SK-N-SH (cell line): ENCODE results near the gene KRTAP20-2.

Experiments
- ELF1 ChIP-seq: IDR thresholded peaks from 2 replicates; pipeline ENCODE4 v1.4.0; 2012
- EZH2phosphoT487 ChIP-seq: fragments of 200-600 bp; sonication (generic); IDR thresholded peaks from 2 replicates; pipeline ENCODE4 v1.6.1; 2017; ENCODE audit warnings: low read depth, mixed run types, mild to moderate bottlenecking, antibody characterized with exemption, moderate library complexity, borderline replicate concordance
- FOXM1 ChIP-seq: IDR thresholded peaks from 2 replicates; pipeline ENCODE4 v1.4.0; 2012; ENCODE audit warnings: low read depth, mild to moderate bottlenecking
- GABPA ChIP-seq: IDR thresholded peaks from 2 replicates; pipeline ENCODE4 v1.4.0; 2012; ENCODE audit warnings: low read depth, mild to moderate bottlenecking
- MXI1 ChIP-seq: IDR thresholded peaks from 2 replicates; pipeline ENCODE4 v1.6.1; 2012; ENCODE audit warnings: mild to moderate bottlenecking, low read depth, low read length, improper control_type of control experiment
- POLR2AphosphoS5 ChIP-seq: IDR thresholded peaks from 2 replicates; pipeline ENCODE4 v1.6.1; 2012; ENCODE audit warnings: low read depth, low read length
- SIN3A ChIP-seq: IDR thresholded peaks from 2 replicates; pipeline ENCODE4 v1.6.1; 2012; ENCODE audit warnings: low read depth, mild to moderate bottlenecking, low read length, moderate library complexity, borderline replicate concordance
- TAF1 ChIP-seq: IDR thresholded peaks from 2 replicates; pipeline ENCODE4 v1.6.1; 2012; ENCODE audit warnings: low read depth, mild to moderate bottlenecking, low read length, moderate library complexity, borderline replicate concordance
- TF ChIP-seq, protein P1 (sequence below): fragments of 200-600 bp; sonication (generic); IDR thresholded peaks from 2 replicates; pipeline ENCODE4 v1.6.1; 2017; ENCODE audit warnings: antibody characterized with exemption, mild to moderate bottlenecking, moderate library complexity
- TF ChIP-seq, protein P2 (sequence below): fragments of 150-350 bp; IDR thresholded peaks from 2 replicates; pipeline ENCODE4 v1.6.1; 2017; ENCODE audit warnings: antibody characterized with exemption, low read length, low read depth, borderline replicate concordance
- TF ChIP-seq, protein P3 (sequence below): fragments of 150-350 bp; IDR thresholded peaks from 2 replicates; pipeline ENCODE4 v1.6.1; 2016; ENCODE audit warnings: mild to moderate bottlenecking, low read depth, low read length

DNA sequence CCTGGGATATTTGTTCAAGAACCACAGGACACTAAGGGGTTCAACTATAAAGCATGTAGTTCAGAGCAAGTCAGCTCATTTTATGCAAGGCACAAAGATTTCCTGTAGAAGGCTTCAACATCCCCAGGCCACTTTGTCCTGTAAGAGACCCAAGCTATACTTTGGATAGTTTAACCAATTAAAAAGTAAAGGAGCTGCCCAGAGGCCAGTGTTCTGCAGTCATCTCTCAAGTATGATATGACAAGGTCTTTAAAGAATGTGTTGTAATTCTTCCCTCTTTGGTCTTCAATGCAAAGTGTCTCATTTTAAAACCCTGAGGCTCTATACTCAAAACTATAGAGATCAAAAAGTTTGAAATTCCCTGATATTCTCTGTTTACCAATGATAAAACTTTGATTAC, 41.7 kb downstream of the KRTAP20-2 start:
- TF ChIP-seq POLR2AphosphoS5 (no peak), MXI1 (no peak), TAF1 (no peak), GABPA (no peak), ELF1 (no peak), FOXM1 (no peak), EZH2phosphoT487 (no peak), SIN3A (no peak)
- TF ChIP-seq, protein P1, sequence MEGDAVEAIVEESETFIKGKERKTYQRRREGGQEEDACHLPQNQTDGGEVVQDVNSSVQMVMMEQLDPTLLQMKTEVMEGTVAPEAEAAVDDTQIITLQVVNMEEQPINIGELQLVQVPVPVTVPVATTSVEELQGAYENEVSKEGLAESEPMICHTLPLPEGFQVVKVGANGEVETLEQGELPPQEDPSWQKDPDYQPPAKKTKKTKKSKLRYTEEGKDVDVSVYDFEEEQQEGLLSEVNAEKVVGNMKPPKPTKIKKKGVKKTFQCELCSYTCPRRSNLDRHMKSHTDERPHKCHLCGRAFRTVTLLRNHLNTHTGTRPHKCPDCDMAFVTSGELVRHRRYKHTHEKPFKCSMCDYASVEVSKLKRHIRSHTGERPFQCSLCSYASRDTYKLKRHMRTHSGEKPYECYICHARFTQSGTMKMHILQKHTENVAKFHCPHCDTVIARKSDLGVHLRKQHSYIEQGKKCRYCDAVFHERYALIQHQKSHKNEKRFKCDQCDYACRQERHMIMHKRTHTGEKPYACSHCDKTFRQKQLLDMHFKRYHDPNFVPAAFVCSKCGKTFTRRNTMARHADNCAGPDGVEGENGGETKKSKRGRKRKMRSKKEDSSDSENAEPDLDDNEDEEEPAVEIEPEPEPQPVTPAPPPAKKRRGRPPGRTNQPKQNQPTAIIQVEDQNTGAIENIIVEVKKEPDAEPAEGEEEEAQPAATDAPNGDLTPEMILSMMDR, result no peak
- TF ChIP-seq, protein P2, sequence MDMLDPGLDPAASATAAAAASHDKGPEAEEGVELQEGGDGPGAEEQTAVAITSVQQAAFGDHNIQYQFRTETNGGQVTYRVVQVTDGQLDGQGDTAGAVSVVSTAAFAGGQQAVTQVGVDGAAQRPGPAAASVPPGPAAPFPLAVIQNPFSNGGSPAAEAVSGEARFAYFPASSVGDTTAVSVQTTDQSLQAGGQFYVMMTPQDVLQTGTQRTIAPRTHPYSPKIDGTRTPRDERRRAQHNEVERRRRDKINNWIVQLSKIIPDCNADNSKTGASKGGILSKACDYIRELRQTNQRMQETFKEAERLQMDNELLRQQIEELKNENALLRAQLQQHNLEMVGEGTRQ, result no peak
- TF ChIP-seq, protein P3, sequence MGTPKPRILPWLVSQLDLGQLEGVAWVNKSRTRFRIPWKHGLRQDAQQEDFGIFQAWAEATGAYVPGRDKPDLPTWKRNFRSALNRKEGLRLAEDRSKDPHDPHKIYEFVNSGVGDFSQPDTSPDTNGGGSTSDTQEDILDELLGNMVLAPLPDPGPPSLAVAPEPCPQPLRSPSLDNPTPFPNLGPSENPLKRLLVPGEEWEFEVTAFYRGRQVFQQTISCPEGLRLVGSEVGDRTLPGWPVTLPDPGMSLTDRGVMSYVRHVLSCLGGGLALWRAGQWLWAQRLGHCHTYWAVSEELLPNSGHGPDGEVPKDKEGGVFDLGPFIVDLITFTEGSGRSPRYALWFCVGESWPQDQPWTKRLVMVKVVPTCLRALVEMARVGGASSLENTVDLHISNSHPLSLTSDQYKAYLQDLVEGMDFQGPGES, result no peak
